CMK (cell line): Measurements from ENCODE around the gene LIMCH1.

Source experiments
- DNase-seq: peaks from one replicate; pipeline ENCODE4 v3.0.0-alpha.2; 2010; ENCODE audit warnings: low read depth

LIMCH1 gene

GRCh38 chr4:41602886-41603498 lies 65.0 kb downstream of the LIMCH1 start:
- no peak for DNase-seq

GRCh38 chr4:41609851-41610250 lies 71.9 kb downstream of the LIMCH1 start:
- no peak for DNase-seq

GRCh38 chr4:41610474-41610873 lies 72.5 kb downstream of the LIMCH1 start:
- DNase-seq, result no peak

- no peak for DNase-seq
These were observed 73.3 kb downstream of the LIMCH1 start for GRCh38 chr4:41611124-41611838.

- DNase-seq, result no peak
These were observed 74.2 kb downstream of the LIMCH1 start for GRCh38 chr4:41611881-41612871.

- DNase-seq, result no peak
These were observed 75.4 kb downstream of the LIMCH1 start for GRCh38 chr4:41613386-41613785.

- no peak for DNase-seq
These were observed 75.9 kb downstream of the LIMCH1 start for GRCh38 chr4:41613821-41614220.

GRCh38 chr4:41614519-41614918 lies 76.6 kb downstream of the LIMCH1 start:
- DNase-seq, result no peak

- DNase-seq, result no peak
These were observed 81.2 kb downstream of the LIMCH1 start for GRCh38 chr4:41619161-41619560.

- DNase-seq, result no peak
These were observed 82.8 kb downstream of the LIMCH1 start for GRCh38 chr4:41620594-41621256.

GRCh38 chr4:41622787-41623186 lies 84.8 kb downstream of the LIMCH1 start:
- no peak for DNase-seq

GRCh38 chr4:41624765-41625164 lies 86.8 kb downstream of the LIMCH1 start:
- no peak for DNase-seq

- no peak for DNase-seq
These were observed 87.6 kb downstream of the LIMCH1 start for GRCh38 chr4:41625531-41625930.

GRCh38 chr4:41628936-41629335 lies 91.0 kb downstream of the LIMCH1 start:
- DNase-seq, result no peak

GRCh38 chr4:41631523-41631922 lies 93.6 kb downstream of the LIMCH1 start:
- DNase-seq, result no peak

- DNase-seq, result no peak
These were observed 94.6 kb downstream of the LIMCH1 start for GRCh38 chr4:41632481-41633073.

- DNase-seq, result no peak
These were observed 95.4 kb downstream of the LIMCH1 start for GRCh38 chr4:41633321-41633720.

GRCh38 chr4:41635441-41635840 lies 97.5 kb downstream of the LIMCH1 start:
- no peak for DNase-seq

- DNase-seq, result no peak
These were observed 100.2 kb downstream of the LIMCH1 start for GRCh38 chr4:41638203-41638602.

GRCh38 chr4:41638866-41639265 lies 100.9 kb downstream of the LIMCH1 start:
- DNase-seq, result no peak

- DNase-seq, result no peak
These were observed 101.3 kb downstream of the LIMCH1 start for GRCh38 chr4:41639291-41639690.

GRCh38 chr4:41640906-41641305 lies 102.9 kb downstream of the LIMCH1 start:
- no peak for DNase-seq
